K562 (cell line): ENCODE results near the gene AHI1. TPM values are rescaled to one million over a fixed set of nuclear protein-coding genes. Genes with fewer than 3 reads are reported as not detected.

Source experiments
- BHLHE40 ChIP-seq: IDR thresholded peaks from 2 replicates; pipeline ENCODE4 v1.6.1; 2011; ENCODE audit warnings: low read length, improper control_type of control experiment
- CBX8 ChIP-seq: fragments of 200-600 bp; sonication (generic); IDR thresholded peaks from 2 replicates; pipeline ENCODE4 v1.6.1; 2012; ENCODE audit warnings: borderline replicate concordance, mixed run types, low read depth, mild to moderate bottlenecking, moderate library complexity, mixed read lengths, low read length, control low read depth, inconsistent platforms; ENCODE audit not compliant: poor library complexity, severe bottlenecking; ENCODE audit errors: extremely low read depth
- CREB1 ChIP-seq, 2 experiments: sonication (generic) in 1 of 2; formaldehyde crosslinking in 1 of 2; IDR thresholded peaks; 2 replicates each; pipeline versions ENCODE4 v1.6.1 to v1.8.0; 2012 to 2022; ENCODE audit warnings: inconsistent platforms in 1 of 2, mild to moderate bottlenecking in 1 of 2, missing genetic modification reagents in 1 of 2, moderate library complexity in 1 of 2
- FOXA3 ChIP-seq, 2 experiments: fragments of 450-650 bp in 1 of 2; sonication (generic) in 1 of 2; formaldehyde crosslinking; IDR thresholded peaks in 1 of 2; conservative IDR thresholded peaks in 1 of 2; 2 replicates each; pipeline versions ENCODE4 v1.4.0 to v1.8.0; 2020 to 2022; ENCODE audit warnings: mild to moderate bottlenecking in 2 of 2, missing genetic modification reagents in 1 of 2
- HDAC2 ChIP-seq: fragments of 450-650 bp; IDR thresholded peaks from 2 replicates; pipeline ENCODE4 v1.6.1; 2016; ENCODE audit warnings: mild to moderate bottlenecking
- MEF2A ChIP-seq: IDR thresholded peaks from 2 replicates; pipeline ENCODE4 v1.6.1; 2011; ENCODE audit warnings: low read depth, mild to moderate bottlenecking, low read length, moderate library complexity; ENCODE audit not compliant: control insufficient read depth
- NUFIP1 ChIP-seq: fragments of 450-650 bp; IDR thresholded peaks from 2 replicates; pipeline ENCODE4 v1.6.1; 2018; ENCODE audit not compliant: partially characterized antibody
- PCBP1 ChIP-seq: fragments of 200-400 bp; formaldehyde crosslinking; IDR thresholded peaks from 2 replicates; pipeline ENCODE4 v1.6.1; 2018; ENCODE audit warnings: mild to moderate bottlenecking, low read depth, low read length; ENCODE audit not compliant: poor library complexity, severe bottlenecking
- POLR2A ChIP-seq: fragments of 450-650 bp; conservative IDR thresholded peaks from 2 replicates; pipeline ENCODE4 v1.6.1; 2016
- RFX5 ChIP-seq: IDR thresholded peaks from 2 replicates; pipeline ENCODE4 v1.6.1; 2011; ENCODE audit warnings: low read depth, mild to moderate bottlenecking, improper control_type of control experiment, low read length
- U2AF1 ChIP-seq: fragments of 200-400 bp; formaldehyde crosslinking; optimal IDR thresholded peaks from 2 replicates; pipeline ENCODE3; 2017; ENCODE audit warnings: mild to moderate bottlenecking, low read depth, low read length, moderate library complexity
- WHSC1 ChIP-seq: IDR thresholded peaks from one replicate; pipeline ENCODE4 v1.6.1; 2012; ENCODE audit warnings: low read length, control low read depth, inconsistent platforms
- ZNF408 ChIP-seq: fragments of 250-450 bp; sonication (Bioruptor Pico); IDR thresholded peaks from 2 replicates; pipeline ENCODE4 v1.4.0; 2020; ENCODE audit warnings: low read depth, mild to moderate bottlenecking, moderate library complexity
- ZNF644 ChIP-seq: fragments of 200-800 bp; sonication (Bioruptor generic); IDR thresholded peaks from 2 replicates; pipeline ENCODE4 v1.6.1; 2016; ENCODE audit warnings: low read depth, missing genetic modification characterization, missing compliant biosample characterization
- ZNF76 ChIP-seq: fragments of 250-450 bp; sonication (Bioruptor Pico); IDR thresholded peaks from 2 replicates; pipeline ENCODE4 v1.4.0; 2020; ENCODE audit warnings: mild to moderate bottlenecking, moderate library complexity, borderline replicate concordance
- polyA plus RNA-seq, 8 experiments: library from polyadenylated mRNA; depleted of rRNA in 4 of 8; stranded (reverse) in 5 of 8; unstranded in 3 of 8; fragments of >200 nt; fragmentation: Nextera tagmentation in 2 of 8; fragmentation: Illumina TruSeq in 1 of 8; extraction: Ambion mirVana in 2 of 8; extraction: Trizol in 1 of 8; gene quantifications; 2 replicates each; pipeline versions ENCODE4 v1.2.1 to v1.2.3, GENCODE V29; 2011 to 2014; ENCODE audit warnings: inconsistent platforms in 1 of 8, missing spikeins in 1 of 8
- total RNA-seq, 7 experiments: library from RNA; depleted of rRNA in 6 of 7; stranded (reverse); fragments of >200 nt in 6 of 7; fragmentation: Illumina TruSeq in 2 of 7; extraction: Trizol in 2 of 7; gene quantifications; 2 replicates each; pipeline versions ENCODE4 v1.2.1 to v1.2.3, GENCODE V29; 2011 to 2021; ENCODE audit warnings: low replicate concordance in 1 of 7
- TF ChIP-seq, protein P1 (sequence below): fragments of 450-650 bp; formaldehyde crosslinking; IDR thresholded peaks from 2 replicates; pipeline ENCODE4 v1.4.0; 2020; ENCODE audit warnings: mild to moderate bottlenecking, moderate library complexity
- TF ChIP-seq, protein P2 (sequence below): sonication (generic); formaldehyde crosslinking; IDR thresholded peaks from 2 replicates; pipeline ENCODE4 v1.8.0; 2022; ENCODE audit warnings: mild to moderate bottlenecking, missing genetic modification reagents
- TF ChIP-seq, protein P3 (sequence below): fragments of 250-450 bp; sonication (Bioruptor Pico); IDR thresholded peaks from 2 replicates; pipeline ENCODE4 v1.5.0; 2020; ENCODE audit warnings: mild to moderate bottlenecking, borderline replicate concordance
- TF ChIP-seq, protein P4 (sequence below): sonication (generic); formaldehyde crosslinking; IDR thresholded peaks from 2 replicates; pipeline ENCODE4 v1.9.0; 2022; ENCODE audit warnings: mild to moderate bottlenecking, missing genetic modification reagents
- TF ChIP-seq, protein P5 (sequence below), 2 experiments: IDR thresholded peaks; 2 replicates each; pipeline ENCODE4 v1.6.1; 2011; ENCODE audit warnings: borderline replicate concordance in 1 of 2, control low read depth in 1 of 2, low read depth in 1 of 2, low read length in 1 of 2, mild to moderate bottlenecking in 1 of 2, mixed read lengths in 1 of 2, moderate library complexity in 1 of 2; ENCODE audit not compliant: insufficient read depth in 1 of 2, insufficient read length in 1 of 2, poor library complexity in 1 of 2, severe bottlenecking in 1 of 2; ENCODE audit errors: extremely low read depth in 1 of 2

The AHI1 gene
- total and polyA plus RNA-seq, 9 of the 15 experiments (the other 6 are each of a cell fraction or from before 2014, with no cell fraction given) = 24.7 to 54.9 (median 32.2) TPM

DNA sequence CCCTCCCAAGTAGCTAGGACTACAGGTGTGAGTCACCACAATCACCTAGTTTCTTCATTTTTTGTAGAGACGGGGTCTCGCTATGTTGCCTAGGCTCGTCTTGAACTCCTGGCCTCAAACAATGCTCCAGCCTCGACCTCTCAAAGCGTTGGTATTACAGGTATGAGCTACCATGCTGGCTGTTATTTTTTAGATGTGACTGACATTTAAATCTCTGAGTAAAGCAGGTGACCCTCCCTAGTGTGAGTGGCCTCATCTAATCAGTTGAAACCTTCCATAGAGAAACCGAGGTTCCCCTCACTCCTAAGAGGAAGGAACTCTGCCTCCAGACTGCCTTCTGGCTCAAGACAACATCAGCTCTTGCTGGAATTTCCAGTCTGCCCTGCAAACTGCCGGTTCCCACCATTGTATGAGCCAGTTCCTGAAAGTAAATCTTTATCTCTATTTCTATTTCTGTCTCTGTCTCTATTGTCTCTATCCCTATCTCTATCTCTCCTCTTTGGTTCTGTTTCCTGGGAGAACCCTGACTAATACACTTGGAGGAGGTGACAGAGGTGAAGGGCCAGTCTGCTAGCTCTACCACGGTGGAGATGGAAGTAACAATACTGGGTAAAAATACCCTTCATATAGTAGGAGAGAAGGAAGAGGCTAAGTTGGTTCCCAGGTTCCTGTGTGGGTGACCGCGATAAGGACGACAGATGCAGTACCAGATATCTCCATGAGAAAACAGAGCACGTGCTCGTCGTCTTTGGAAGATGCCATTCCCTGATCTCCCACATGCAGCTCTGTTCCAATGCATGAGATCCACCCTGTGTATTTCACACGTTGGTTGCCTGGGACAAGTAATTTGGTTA, 235.4 kb downstream of the AHI1 start (continued):
- TF ChIP-seq, protein P1, sequence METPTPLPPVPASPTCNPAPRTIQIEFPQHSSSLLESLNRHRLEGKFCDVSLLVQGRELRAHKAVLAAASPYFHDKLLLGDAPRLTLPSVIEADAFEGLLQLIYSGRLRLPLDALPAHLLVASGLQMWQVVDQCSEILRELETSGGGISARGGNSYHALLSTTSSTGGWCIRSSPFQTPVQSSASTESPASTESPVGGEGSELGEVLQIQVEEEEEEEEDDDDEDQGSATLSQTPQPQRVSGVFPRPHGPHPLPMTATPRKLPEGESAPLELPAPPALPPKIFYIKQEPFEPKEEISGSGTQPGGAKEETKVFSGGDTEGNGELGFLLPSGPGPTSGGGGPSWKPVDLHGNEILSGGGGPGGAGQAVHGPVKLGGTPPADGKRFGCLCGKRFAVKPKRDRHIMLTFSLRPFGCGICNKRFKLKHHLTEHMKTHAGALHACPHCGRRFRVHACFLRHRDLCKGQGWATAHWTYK (CRISPR knock-in tag) = no peak
- TF ChIP-seq, protein P2, sequence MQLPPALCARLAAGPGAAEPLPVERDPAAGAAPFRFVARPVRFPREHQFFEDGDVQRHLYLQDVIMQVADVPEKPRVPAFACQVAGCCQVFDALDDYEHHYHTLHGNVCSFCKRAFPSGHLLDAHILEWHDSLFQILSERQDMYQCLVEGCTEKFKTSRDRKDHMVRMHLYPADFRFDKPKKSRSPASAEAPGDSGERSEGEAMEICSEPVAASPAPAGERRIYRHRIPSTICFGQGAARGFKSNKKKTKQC = no peak; the same call in 1 of the 2 replicates
- no peak for TF ChIP-seq MEF2A
- no peak for TF ChIP-seq ZNF76 (CRISPR knock-in tag)
- TF ChIP-seq U2AF1 = no peak
- no peak for TF ChIP-seq WHSC1
- no peak for TF ChIP-seq CBX8
- TF ChIP-seq NUFIP1 = no peak
- 0 out of 2 replicates have a peak, but pooled peaks have one; percentile 18 for TF ChIP-seq HDAC2
- TF ChIP-seq, protein P3, sequence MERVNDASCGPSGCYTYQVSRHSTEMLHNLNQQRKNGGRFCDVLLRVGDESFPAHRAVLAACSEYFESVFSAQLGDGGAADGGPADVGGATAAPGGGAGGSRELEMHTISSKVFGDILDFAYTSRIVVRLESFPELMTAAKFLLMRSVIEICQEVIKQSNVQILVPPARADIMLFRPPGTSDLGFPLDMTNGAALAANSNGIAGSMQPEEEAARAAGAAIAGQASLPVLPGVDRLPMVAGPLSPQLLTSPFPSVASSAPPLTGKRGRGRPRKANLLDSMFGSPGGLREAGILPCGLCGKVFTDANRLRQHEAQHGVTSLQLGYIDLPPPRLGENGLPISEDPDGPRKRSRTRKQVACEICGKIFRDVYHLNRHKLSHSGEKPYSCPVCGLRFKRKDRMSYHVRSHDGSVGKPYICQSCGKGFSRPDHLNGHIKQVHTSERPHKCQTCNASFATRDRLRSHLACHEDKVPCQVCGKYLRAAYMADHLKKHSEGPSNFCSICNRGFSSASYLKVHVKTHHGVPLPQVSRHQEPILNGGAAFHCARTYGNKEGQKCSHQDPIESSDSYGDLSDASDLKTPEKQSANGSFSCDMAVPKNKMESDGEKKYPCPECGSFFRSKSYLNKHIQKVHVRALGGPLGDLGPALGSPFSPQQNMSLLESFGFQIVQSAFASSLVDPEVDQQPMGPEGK (CRISPR knock-in tag) = no peak
- TF ChIP-seq CREB1 (IDR thresholded peaks at IDR 0.05) = no peak
- TF ChIP-seq CREB1 (CRISPR knock-in tag; IDR thresholded peaks at IDR 0.05) = no peak
- TF ChIP-seq RFX5 = no peak
- TF ChIP-seq, protein P4, sequence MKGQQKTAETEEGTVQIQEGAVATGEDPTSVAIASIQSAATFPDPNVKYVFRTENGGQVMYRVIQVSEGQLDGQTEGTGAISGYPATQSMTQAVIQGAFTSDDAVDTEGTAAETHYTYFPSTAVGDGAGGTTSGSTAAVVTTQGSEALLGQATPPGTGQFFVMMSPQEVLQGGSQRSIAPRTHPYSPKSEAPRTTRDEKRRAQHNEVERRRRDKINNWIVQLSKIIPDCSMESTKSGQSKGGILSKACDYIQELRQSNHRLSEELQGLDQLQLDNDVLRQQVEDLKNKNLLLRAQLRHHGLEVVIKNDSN = peak; percentile 54; the same call in 1 of the 2 replicates
- TF ChIP-seq ZNF408 (CRISPR knock-in tag) = no peak
- TF ChIP-seq POLR2A = no peak
- TF ChIP-seq BHLHE40 = peak; percentile 88
- no peak for TF ChIP-seq ZNF644 (tag)
- no peak for TF ChIP-seq PCBP1
- peak in 1 of 2 experiments; percentile 37; a peak in 1 of 4 replicates for TF ChIP-seq FOXA3 (CRISPR knock-in tag; conservative IDR thresholded peaks at IDR 0.05 in 1 of 2, IDR thresholded peaks at IDR 0.05 in 1 of 2)
- TF ChIP-seq, protein P5, sequence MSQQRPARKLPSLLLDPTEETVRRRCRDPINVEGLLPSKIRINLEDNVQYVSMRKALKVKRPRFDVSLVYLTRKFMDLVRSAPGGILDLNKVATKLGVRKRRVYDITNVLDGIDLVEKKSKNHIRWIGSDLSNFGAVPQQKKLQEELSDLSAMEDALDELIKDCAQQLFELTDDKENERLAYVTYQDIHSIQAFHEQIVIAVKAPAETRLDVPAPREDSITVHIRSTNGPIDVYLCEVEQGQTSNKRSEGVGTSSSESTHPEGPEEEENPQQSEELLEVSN (IDR thresholded peaks at IDR 0.05; ENCODE audit: borderline replicate concordance in 1 of 2, extremely low read depth in 1 of 2, insufficient read depth in 1 of 2, insufficient read length in 1 of 2, low read depth in 1 of 2, low read length in 1 of 2, poor library complexity in 1 of 2, severe bottlenecking in 1 of 2) = peak; percentile 46 to 69
